Measurements from ENCODE around the gene CASR. TPM values are rescaled to one million over a fixed set of nuclear protein-coding genes. Genes with fewer than 3 reads are reported as not detected.

Gene CASR
- total RNA-seq, 1 experiment from 2014 or later: 0.02 TPM

- H3K9me3 Mint-ChIP-seq: no peaks in the 10 kb centered on the region
- Histone ChIP-seq H2BK15ac (ENCODE audit: low read depth, low read length) (no peak overlapping the region), H4K91ac (ENCODE audit: insufficient read length, low read depth, low read length) (no peak overlapping the region), H2AFZ (ENCODE audit: low read length) (no peak overlapping the region), H3K79me1 (ENCODE audit: insufficient read depth, low read depth, low read length, poor library complexity, severe bottlenecking) (no peaks in the 10 kb centered on the region), H4K8ac (replicated peaks; ENCODE audit: insufficient read length, low read depth, low read length) (no peak overlapping the region), H3K56ac (ENCODE audit: insufficient read length, low read depth, low read length) (no peak overlapping the region), H3K79me2 (ENCODE audit: insufficient read depth, low read length) (no peaks in the 10 kb centered on the region), H2BK5ac (ENCODE audit: insufficient read length, low read length) (no peak overlapping the region), H4K5ac (ENCODE audit: insufficient read length, low read depth, low read length) (no peak overlapping the region), H3K4me1 (ENCODE audit: insufficient read depth, low read length) (no peaks in the 10 kb centered on the region), H2AK5ac (ENCODE audit: insufficient read length, low read length) (no peak overlapping the region), H3K9me3 (ENCODE audit: control insufficient read depth, low read depth, low read length) (no peaks in the 10 kb centered on the region), H3K9ac (ENCODE audit: extremely low read depth, insufficient read length, low read length) (no peak overlapping the region), H2BK120ac (ENCODE audit: low read depth, low read length, poor library complexity, severe bottlenecking) (no peak overlapping the region), H3K27ac (ENCODE audit: insufficient read length, low read depth, low read length) (no peak overlapping the region), H3K14ac (ENCODE audit: insufficient read depth, low read length) (no peak overlapping the region), H2BK12ac (ENCODE audit: insufficient read length, low read depth, low read length) (no peak overlapping the region), H3K18ac (ENCODE audit: insufficient read length, low read depth, low read length) (no peak overlapping the region), H3K27me3 (ENCODE audit: insufficient read depth, low read length) (peaks cover 5% of the 10 kb centered on the region; the same call in 1 of the 2 replicates), H3K23me2 (ENCODE audit: insufficient read length, low read depth, low read length, poor library complexity, severe bottlenecking) (peaks cover 6% of the 10 kb centered on the region), H3K4ac (ENCODE audit: low read depth, low read length) (no peak overlapping the region), H3T11ph (ENCODE audit: low read length) (no peak overlapping the region), H4K20me1 (ENCODE audit: control insufficient read depth, insufficient read depth, insufficient read length) (no peaks in the 10 kb centered on the region), H2BK20ac (ENCODE audit: low read depth, low read length, poor library complexity, severe bottlenecking) (no peak overlapping the region), H3K23ac (ENCODE audit: insufficient read length, low read depth, low read length) (no peak overlapping the region), H3K4me2 (ENCODE audit: insufficient read depth, insufficient read length, low read length) (no peak overlapping the region)
- whole genome bisulfite sequencing (ENCODE audit: extremely low coverage, insufficient read length, low lambda C conversion rate): no CpG with 5 or more reads among the region's 2 CpGs
- H3K4me3 Mint-ChIP-seq: no peak overlapping the region
- H3K27me3 Mint-ChIP-seq (ENCODE audit: low read depth): peaks cover 83% of the 10 kb centered on the region
- no peak for TF ChIP-seq CTCF (conservative IDR thresholded peaks at IDR 0.05)
- no peak for DNase-seq
- H3K27ac Mint-ChIP-seq: no peak overlapping the region
- peaks cover 13 to 14% of the 10 kb centered on the region in 2 experiments for H3K4me1 Mint-ChIP-seq
- H3K36me3 Mint-ChIP-seq (ENCODE audit: insufficient read depth in 1 of 3, low read depth in 3 of 3): no peaks in the 10 kb centered on the region
These were observed 2.9 kb downstream of the CASR start for GRCh38 chr3:122186372-122186771.
